CD8-positive, alpha-beta memory T cell (primary cell): ENCODE measurements around the gene NCR3LG1. TPM values are rescaled to one million over a fixed set of nuclear protein-coding genes. Genes with fewer than 3 reads are reported as not detected.

Experiments used
- CTCF ChIA-PET: fragments of 350-600 bp; sonication (Branson Sonifier 250); formaldehyde crosslinking; loops from one replicate; lab custom pipeline; 2021; ENCODE audit warnings: antibody characterized with exemption; lab: Charles Lee
- POLR2A ChIA-PET: fragments of 350-600 bp; sonication (Branson Sonifier 250); formaldehyde crosslinking; loops from one replicate; lab custom pipeline; 2021; ENCODE audit warnings: antibody characterized with exemption; lab: Charles Lee
- DNase-seq, 5 donors: peaks; one replicate each; pipeline versions ENCODE4 v3.0.0 to v3.0.0-alpha.2; 2020 to 2022; ENCODE audit warnings: mixed read lengths in 1 of 5
- H3K27ac ChIP-seq: one replicate; pipeline ENCODE4 v1.7.0; 2013; ENCODE audit warnings: low read depth, mild to moderate bottlenecking, low read length, moderate library complexity
- H3K27me3 ChIP-seq: 2 replicates; pipeline ENCODE4 v1.7.0; 2013; ENCODE audit warnings: low read length, mild to moderate bottlenecking; ENCODE audit not compliant: insufficient read depth, poor library complexity, severe bottlenecking
- H3K36me3 ChIP-seq: 2 replicates; pipeline ENCODE4 v1.7.0; 2013; ENCODE audit warnings: mild to moderate bottlenecking, low read length, moderate library complexity; ENCODE audit not compliant: insufficient read depth
- H3K4me1 ChIP-seq: 2 replicates; pipeline ENCODE4 v1.7.0; 2013; ENCODE audit warnings: mild to moderate bottlenecking, low read length, moderate library complexity; ENCODE audit not compliant: insufficient read depth
- H3K4me3 ChIP-seq: 2 replicates; pipeline ENCODE4 v1.7.0; 2013; ENCODE audit warnings: mild to moderate bottlenecking, low read length
- H3K9me3 ChIP-seq: 2 replicates; pipeline ENCODE4 v1.7.0; 2013; ENCODE audit warnings: mild to moderate bottlenecking, low read length
- H3K27ac Mint-ChIP-seq, 8 donors: one replicate each; pipeline ENCODE4 v1.8.0; 2020 to 2021; ENCODE audit warnings: mixed read lengths in 8 of 8, mild to moderate bottlenecking in 6 of 8, inconsistent platforms in 3 of 8, moderate library complexity in 3 of 8
- H3K27me3 Mint-ChIP-seq, 2 donors: one replicate each; pipeline ENCODE4 v1.8.0; 2020 to 2021; ENCODE audit warnings: mixed read lengths in 2 of 2, mild to moderate bottlenecking in 1 of 2, moderate library complexity in 1 of 2
- H3K36me3 Mint-ChIP-seq, 3 donors: one replicate each; pipeline ENCODE4 v1.8.0; 2020 to 2021; ENCODE audit warnings: mixed read lengths in 3 of 3, inconsistent platforms in 1 of 3, mild to moderate bottlenecking in 1 of 3
- H3K4me1 Mint-ChIP-seq, 3 donors: one replicate each; pipeline ENCODE4 v1.8.0; 2020 to 2021; ENCODE audit warnings: mixed read lengths in 3 of 3, inconsistent platforms in 1 of 3, mild to moderate bottlenecking in 1 of 3
- H3K4me3 Mint-ChIP-seq, 7 donors: one replicate each; pipeline ENCODE4 v1.8.0; 2020 to 2021; ENCODE audit warnings: mixed read lengths in 7 of 7, mild to moderate bottlenecking in 6 of 7, moderate library complexity in 4 of 7, inconsistent platforms in 2 of 7
- H3K9me3 Mint-ChIP-seq, 5 donors: one replicate each; pipeline ENCODE4 v1.8.0; 2020 to 2022; ENCODE audit warnings: mixed read lengths in 5 of 5, mild to moderate bottlenecking in 3 of 5, moderate library complexity in 2 of 5, inconsistent platforms in 1 of 5
- polyA plus RNA-seq: library from polyadenylated mRNA; unstranded; fragments of 300-500 nt; fragmentation: Illumina TruSeq; gene quantifications from one replicate; pipeline ENCODE4 v1.2.3, GENCODE V29; 2021
- total RNA-seq, 2 experiments: library from RNA; stranded (reverse); gene quantifications; one replicate each; pipeline ENCODE4 v1.2.3, GENCODE V29; 2021

The NCR3LG1 gene
- total and polyA plus RNA-seq, 3 experiments from 2014 or later, result 0.03 to 6.0 (median 5.9) TPM

- Histone ChIP-seq H3K27ac (no peak overlapping the region), H3K4me1 (no peaks in the 10 kb centered on the region), H3K9me3 (no peaks in the 10 kb centered on the region), H3K36me3 (no peaks in the 10 kb centered on the region), H3K4me3 (no peak overlapping the region), H3K27me3 (no peaks in the 10 kb centered on the region)
- no peak for DNase-seq
- ChIA-PET POLR2A (no interaction called here), CTCF (interaction anchor here (0.7 to 1.1 kb wide), 2 partner anchors 17 to 24 kb away, joined by 3 read pairs; partner anchors contain the start of gene KCNJ11)
- Mint-ChIP-seq H3K9me3 (no peaks in the 10 kb centered on the region), H3K4me1 (no peaks in the 10 kb centered on the region), H3K36me3 (no peaks in the 10 kb centered on the region), H3K27ac (peak overlapping the region in 1 of 8 donors; percentile 14), H3K27me3 (peaks cover 3 to 6% of the 10 kb centered on the region in 2 donors), H3K4me3 (no peak overlapping the region)
These were observed 53.8 kb downstream of the NCR3LG1 start for GRCh38 chr11:17405232-17406005.

GRCh38 chr11:17406082-17406817 is 54.6 kb downstream of the NCR3LG1 start:
- Mint-ChIP-seq H3K9me3 (no peaks in the 10 kb centered on the region), H3K4me3 (no peak overlapping the region), H3K4me1 (no peaks in the 10 kb centered on the region), H3K36me3 (no peaks in the 10 kb centered on the region), H3K27ac (no peak overlapping the region), H3K27me3 (peaks cover 3 to 6% of the 10 kb centered on the region in 2 donors)
- H3K27ac ChIP-seq, result no peak overlapping the region
- DNase-seq, result no peak
- no peaks in the 10 kb centered on the region for H3K4me1 ChIP-seq
- H3K36me3 ChIP-seq, result no peaks in the 10 kb centered on the region
- H3K27me3 ChIP-seq, result no peaks in the 10 kb centered on the region
- no peaks in the 10 kb centered on the region for H3K9me3 ChIP-seq
- H3K4me3 ChIP-seq, result no peak overlapping the region
- ChIA-PET POLR2A (no interaction called here), CTCF (interaction anchor here (1.1 kb wide), 1 partner anchor 18 kb away, joined by 3 read pairs; the partner anchor contains the start of gene KCNJ11)

GRCh38 chr11:17406818-17407149 is 55.2 kb downstream of the NCR3LG1 start:
- DNase-seq, result no peak
- H3K27ac Mint-ChIP-seq, result no peak overlapping the region
- H3K9me3 Mint-ChIP-seq, result no peaks in the 10 kb centered on the region
- Histone ChIP-seq H3K4me3 (no peak overlapping the region), H3K9me3 (no peaks in the 10 kb centered on the region), H3K4me1 (no peaks in the 10 kb centered on the region), H3K27me3 (no peaks in the 10 kb centered on the region), H3K27ac (no peak overlapping the region), H3K36me3 (no peaks in the 10 kb centered on the region)
- ChIA-PET POLR2A (no interaction called here), CTCF (no interaction called here)
- H3K4me1 Mint-ChIP-seq, result no peaks in the 10 kb centered on the region
- peaks cover 3 to 6% of the 10 kb centered on the region in 2 donors for H3K27me3 Mint-ChIP-seq
- no peaks in the 10 kb centered on the region for H3K36me3 Mint-ChIP-seq
- no peak overlapping the region for H3K4me3 Mint-ChIP-seq

GRCh38 chr11:17407575-17407974 is 56.0 kb downstream of the NCR3LG1 start:
- no peak for DNase-seq
- Mint-ChIP-seq H3K4me3 (no peak overlapping the region), H3K27me3 (peaks cover 7 to 8% of the 10 kb centered on the region in 2 donors), H3K9me3 (no peaks in the 10 kb centered on the region), H3K4me1 (no peaks in the 10 kb centered on the region), H3K36me3 (no peaks in the 10 kb centered on the region), H3K27ac (no peak overlapping the region)
- Histone ChIP-seq H3K27me3 (no peaks in the 10 kb centered on the region), H3K4me3 (no peak overlapping the region), H3K4me1 (no peaks in the 10 kb centered on the region), H3K27ac (no peak overlapping the region), H3K36me3 (no peaks in the 10 kb centered on the region), H3K9me3 (no peaks in the 10 kb centered on the region)
- CTCF ChIA-PET, result no interaction called here
- POLR2A ChIA-PET, result no interaction called here

GRCh38 chr11:17408026-17408425 is 56.4 kb downstream of the NCR3LG1 start:
- H3K36me3 ChIP-seq, result no peaks in the 10 kb centered on the region
- H3K4me3 ChIP-seq, result no peak overlapping the region
- no peaks in the 10 kb centered on the region for H3K9me3 ChIP-seq
- H3K4me1 ChIP-seq, result no peaks in the 10 kb centered on the region
- CTCF ChIA-PET, result no interaction called here
- Mint-ChIP-seq H3K9me3 (no peaks in the 10 kb centered on the region), H3K27ac (no peak overlapping the region), H3K4me3 (no peak overlapping the region), H3K4me1 (no peaks in the 10 kb centered on the region), H3K27me3 (peaks cover 10% of the 10 kb centered on the region in 2 donors), H3K36me3 (no peaks in the 10 kb centered on the region)
- no peak for DNase-seq
- H3K27ac ChIP-seq, result no peak overlapping the region
- no peaks in the 10 kb centered on the region for H3K27me3 ChIP-seq
- POLR2A ChIA-PET, result no interaction called here

- Histone ChIP-seq H3K4me3 (no peak overlapping the region), H3K27me3 (no peaks in the 10 kb centered on the region), H3K9me3 (no peaks in the 10 kb centered on the region), H3K4me1 (no peaks in the 10 kb centered on the region), H3K36me3 (no peaks in the 10 kb centered on the region), H3K27ac (no peak overlapping the region)
- ChIA-PET POLR2A (no interaction called here), CTCF (interaction anchor here (1.0 kb wide), 1 partner anchor 30 kb away, joined by 3 read pairs; no protein-coding TSS in a partner anchor)
- Mint-ChIP-seq H3K27me3 (peaks cover 10 to 15% of the 10 kb centered on the region in 2 donors), H3K4me3 (no peak overlapping the region), H3K9me3 (no peaks in the 10 kb centered on the region), H3K27ac (no peak overlapping the region), H3K36me3 (no peaks in the 10 kb centered on the region), H3K4me1 (no peaks in the 10 kb centered on the region)
- no peak for DNase-seq
These were observed 57.0 kb downstream of the NCR3LG1 start for GRCh38 chr11:17408641-17409040.

GRCh38 chr11:17410606-17411379 is 59.2 kb downstream of the NCR3LG1 start:
- DNase-seq, result no peak
- H3K4me3 Mint-ChIP-seq, result no peak overlapping the region
- peaks cover 7 to 25% of the 10 kb centered on the region in 2 donors for H3K27me3 Mint-ChIP-seq
- H3K27ac Mint-ChIP-seq, result peak overlapping the region in 1 of 8 donors; percentile 58
- H3K4me1 Mint-ChIP-seq, result peaks cover 0 to 7% (median 0%) of the 10 kb centered on the region in 3 donors
- Histone ChIP-seq H3K9me3 (no peaks in the 10 kb centered on the region), H3K4me1 (no peaks in the 10 kb centered on the region), H3K27ac (no peak overlapping the region), H3K27me3 (no peaks in the 10 kb centered on the region), H3K4me3 (no peak overlapping the region), H3K36me3 (no peaks in the 10 kb centered on the region)
- CTCF ChIA-PET, result no interaction called here
- no peaks in the 10 kb centered on the region for H3K36me3 Mint-ChIP-seq
- POLR2A ChIA-PET, result no interaction called here
- H3K9me3 Mint-ChIP-seq, result no peaks in the 10 kb centered on the region
